GM19452 (cell line): ENCODE measurements around the gene SPATA33.

Source experiments
- ATAC-seq: cut with Tn5 transposase; IDR thresholded peaks from one replicate; pipeline ENCODE4 v1.9.1; 2021; ENCODE audit not compliant: unreplicated experiment

The SPATA33 gene

DNA sequence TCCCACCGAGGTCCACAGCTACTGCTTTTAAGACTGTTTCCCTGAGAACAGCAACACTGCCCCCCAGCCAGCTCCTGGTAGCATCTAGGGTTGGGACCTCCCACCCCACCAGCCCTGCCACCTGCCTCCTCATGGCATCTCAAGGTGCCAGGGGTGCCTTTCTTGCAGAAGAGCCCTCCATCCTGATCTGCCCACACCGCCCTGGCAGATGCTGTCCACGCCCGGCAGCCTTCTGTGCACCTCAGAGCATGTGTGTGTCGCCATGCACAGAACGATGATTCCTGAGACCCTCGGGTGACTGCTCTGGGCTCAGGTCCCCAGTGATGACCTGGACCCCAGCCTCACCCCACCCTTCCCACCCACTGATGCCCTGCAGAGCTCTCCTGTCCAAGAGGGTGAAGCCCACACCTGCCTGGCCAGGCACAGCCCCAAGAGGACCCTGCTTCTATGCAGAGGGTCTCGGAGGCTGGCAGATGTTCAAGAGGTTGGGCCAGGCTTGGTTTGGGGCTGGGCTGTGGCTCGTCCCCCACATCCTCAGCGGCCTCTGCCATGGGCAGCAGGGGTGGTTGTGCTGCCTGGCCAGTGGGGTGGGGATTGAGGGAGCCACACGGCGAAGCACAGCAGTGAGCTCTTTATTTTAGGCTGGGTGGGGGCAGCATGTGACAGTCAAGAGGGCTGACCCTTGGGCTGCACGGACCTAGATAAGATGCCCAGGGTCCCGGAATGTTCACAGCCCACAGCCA lies 49.1 kb downstream of the SPATA33 start:
- ATAC-seq, result no peak

DNA sequence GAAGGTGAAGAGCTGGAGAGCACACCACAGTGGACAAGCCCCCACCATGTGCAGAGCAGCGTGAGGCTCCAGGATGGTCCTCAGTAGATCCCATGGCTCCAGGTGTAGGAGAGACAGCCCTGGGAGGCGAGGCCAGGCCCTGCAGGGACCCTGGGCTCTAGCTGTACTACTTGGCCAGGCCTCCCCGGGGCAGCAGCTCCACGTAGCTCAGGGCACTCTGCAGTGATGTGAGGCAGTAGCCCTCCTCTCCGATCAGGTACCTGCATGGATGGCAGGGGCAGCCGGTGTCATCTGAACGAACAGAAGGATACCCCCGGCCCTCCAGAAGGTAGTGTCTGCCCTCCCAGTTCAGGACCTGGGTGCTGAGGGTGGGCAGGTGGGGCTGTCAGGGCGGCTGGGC lies 50.1 kb downstream of the SPATA33 start:
- ATAC-seq, result no peak

DNA sequence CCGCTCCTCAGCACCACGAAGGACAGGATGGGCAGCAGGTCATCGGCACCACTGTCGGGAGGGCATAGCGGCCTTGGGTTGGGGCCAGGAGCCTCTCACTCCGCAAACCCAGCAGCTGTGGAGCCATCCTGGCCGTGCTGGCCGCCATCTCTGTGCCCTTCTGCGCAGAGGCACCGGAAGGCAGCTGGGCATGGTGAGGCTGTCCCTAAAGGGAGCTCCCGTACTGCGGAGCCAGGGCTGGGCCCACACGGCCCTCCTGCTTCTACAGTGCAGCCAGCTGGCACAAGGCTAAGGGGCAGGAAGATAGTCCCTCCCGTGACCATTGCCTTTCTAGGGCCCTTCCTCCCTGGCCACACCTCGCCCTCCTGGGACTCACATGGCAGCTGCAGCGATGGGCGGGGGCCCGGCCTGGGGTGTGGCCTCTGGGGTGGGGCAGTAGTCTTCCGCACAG lies 50.9 kb downstream of the SPATA33 start:
- no peak for ATAC-seq

DNA sequence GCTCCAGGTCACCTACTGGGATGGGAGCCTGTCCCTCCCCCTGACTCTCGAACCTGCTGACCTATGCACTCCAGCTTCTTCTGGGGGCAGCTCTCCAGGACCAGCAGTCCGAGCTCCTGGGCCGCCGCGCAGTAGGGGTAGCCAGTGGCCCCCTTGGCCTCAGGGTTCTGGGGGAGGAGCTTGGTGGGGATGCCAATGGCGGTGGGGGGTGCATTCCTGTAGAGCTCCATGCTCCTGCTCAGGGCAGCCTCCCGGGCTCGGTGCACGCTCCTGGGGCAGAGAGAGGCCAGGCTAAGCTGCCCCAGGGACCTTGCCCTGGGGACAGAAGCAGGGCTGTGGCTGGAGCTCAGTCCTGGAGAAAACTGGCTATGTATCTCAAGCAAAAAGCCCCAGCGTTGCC lies 51.5 kb downstream of the SPATA33 start:
- ATAC-seq, result no peak

DNA sequence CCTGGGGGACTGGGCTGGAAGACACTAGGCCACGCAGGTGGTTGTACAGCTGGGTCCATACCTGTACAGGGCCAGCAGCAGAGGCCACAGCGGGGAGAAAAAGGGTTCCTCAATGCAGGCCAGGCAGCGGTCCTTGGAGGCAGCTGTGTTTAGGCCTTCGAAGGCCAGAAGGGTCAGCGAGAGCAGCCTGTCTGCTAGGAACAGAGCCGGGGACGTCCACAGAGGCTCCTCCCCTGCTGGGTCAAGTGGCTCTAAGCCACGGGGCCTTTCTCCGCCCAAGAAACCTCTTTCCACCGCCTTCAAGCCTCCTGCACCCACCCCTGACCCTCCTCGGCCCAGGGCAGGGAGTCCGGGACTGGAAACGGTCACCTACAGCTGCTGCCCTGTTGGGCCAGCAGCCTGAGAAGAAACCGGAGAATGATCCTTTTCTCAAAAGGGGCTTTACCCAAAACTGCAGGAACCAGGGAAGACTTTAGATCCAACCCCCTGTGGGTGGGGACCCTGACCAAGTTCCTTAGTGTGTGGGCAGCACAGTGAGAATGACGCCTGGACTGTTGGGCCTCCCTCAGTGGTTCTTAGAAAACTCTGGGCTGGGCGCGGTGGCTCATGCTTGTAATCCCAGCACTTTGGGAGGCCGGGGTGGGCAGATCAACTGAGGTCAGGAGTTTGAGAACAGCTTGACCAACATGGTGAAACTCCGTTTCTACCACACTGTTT lies 52.2 kb downstream of the SPATA33 start:
- no peak for ATAC-seq

DNA sequence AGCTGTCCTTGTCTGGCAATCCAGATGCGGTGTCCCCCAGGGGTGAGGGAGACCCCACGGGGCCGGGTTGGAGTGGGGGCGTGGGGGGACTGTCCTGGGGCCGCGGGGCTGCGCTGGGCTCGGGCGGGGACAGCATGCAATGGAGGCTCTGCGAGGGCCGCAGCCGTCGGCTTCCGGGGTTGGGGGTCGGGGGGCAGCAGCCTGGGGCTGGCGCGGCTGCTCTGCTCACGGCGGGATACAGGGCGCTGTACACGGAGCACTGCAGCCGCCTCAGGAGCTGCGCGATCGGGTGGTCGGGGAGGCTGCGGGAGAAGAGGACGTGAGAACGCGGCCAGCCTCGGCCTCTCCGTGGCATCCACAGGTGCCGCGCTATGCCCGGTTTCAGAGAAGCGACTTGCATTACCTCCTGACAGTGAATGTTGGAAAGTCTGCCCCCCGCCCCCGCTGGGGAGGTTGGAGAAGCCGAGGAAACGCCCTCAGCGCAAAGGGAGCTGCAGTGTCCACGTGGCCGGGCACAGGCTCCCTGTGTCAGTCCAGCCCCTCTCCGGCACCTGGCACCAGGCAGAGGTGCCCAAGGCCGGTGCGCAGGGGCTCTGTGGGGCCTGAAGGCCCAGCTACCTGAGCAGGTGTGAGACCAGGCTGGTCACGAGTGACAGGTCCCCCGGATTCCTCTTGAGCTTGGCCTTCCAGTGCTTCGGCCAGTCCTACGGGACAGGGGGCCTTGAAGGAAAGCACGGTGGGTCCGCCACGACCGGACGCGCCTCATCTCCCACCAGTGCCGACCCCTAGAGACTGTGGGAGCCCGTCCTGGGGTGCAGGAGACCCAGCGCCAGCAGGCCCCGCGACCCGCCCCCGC lies 53.3 kb downstream of the SPATA33 start:
- ATAC-seq, result no peak

DNA sequence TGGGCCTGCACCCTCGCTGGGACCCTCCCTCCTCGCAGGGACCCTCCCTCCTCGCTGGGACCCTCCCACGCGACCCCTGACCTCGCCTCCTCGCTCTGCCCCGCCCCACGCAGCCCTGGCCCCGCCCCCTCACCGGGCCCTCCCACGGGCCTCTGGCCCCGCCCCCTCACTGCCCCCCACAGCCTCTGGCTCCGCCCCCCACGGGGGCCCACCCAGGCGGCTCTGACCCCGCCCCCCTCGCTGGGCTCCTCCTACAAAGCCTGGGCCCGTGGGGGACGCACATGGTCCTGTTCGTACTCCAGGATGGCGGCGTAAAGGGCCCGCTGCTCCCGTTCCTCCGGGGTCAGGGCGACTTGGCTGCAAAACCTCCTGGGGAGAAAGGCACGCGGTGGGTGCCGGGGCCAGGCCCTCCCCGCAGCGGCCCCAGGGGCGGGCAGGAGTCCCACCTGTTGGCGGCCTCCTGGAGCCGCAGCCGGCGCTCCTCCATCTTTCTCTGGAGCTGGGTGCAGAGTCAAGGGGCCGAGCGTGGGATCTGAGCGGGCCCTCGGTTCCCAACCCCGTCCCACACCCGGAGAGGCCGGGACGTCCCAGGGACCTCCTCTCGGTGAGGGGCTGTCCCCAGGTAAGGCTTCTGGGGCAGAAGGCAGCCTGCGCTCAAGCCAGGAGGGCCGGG lies 54.1 kb downstream of the SPATA33 start:
- ATAC-seq, result no peak

DNA sequence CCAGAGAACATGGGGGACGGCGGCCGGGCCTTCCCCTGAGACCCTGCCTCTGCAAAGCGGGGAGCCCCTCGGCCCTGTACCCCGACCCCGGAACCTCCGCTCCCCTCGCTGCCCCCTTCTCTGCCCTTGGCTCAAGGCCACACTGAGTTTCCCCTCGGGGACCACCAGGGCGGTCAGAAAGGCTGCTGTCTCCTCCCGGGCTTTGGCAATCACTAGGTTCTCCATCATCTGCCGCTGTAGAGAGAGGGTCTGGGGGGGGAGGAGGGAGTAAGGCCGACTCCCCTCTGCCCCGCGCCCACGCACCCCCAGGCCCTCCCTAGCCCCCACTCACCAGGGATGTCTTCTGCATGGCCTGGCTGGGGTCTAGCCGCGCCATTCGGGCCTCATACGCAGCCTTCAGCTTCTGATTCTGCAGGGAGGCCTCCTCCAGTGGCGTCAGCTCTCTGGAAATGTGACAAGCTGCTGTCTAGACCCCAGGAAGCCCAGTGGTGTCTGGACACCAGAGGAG lies 54.7 kb downstream of the SPATA33 start:
- ATAC-seq, result no peak

DNA sequence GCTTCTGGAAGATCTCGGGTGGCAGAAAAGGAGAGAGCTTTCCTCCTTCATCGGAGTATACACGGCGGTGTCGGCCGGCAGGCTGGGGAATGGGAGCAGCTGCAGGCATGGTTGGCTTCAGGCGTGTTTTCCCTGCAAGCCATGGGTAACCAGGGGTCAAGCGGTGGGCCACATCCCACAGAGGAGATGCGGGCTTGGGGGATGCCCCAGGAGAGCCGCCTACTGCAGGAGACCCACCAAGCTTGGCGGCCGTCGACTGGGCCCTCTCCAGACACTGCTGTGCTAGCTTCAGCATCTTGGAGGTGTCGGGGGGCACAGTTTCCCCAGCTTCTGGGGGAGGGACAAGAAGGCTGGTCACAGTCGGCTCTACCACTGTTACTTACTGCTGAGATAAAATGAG lies 58.9 kb downstream of the SPATA33 start:
- no peak for ATAC-seq

DNA sequence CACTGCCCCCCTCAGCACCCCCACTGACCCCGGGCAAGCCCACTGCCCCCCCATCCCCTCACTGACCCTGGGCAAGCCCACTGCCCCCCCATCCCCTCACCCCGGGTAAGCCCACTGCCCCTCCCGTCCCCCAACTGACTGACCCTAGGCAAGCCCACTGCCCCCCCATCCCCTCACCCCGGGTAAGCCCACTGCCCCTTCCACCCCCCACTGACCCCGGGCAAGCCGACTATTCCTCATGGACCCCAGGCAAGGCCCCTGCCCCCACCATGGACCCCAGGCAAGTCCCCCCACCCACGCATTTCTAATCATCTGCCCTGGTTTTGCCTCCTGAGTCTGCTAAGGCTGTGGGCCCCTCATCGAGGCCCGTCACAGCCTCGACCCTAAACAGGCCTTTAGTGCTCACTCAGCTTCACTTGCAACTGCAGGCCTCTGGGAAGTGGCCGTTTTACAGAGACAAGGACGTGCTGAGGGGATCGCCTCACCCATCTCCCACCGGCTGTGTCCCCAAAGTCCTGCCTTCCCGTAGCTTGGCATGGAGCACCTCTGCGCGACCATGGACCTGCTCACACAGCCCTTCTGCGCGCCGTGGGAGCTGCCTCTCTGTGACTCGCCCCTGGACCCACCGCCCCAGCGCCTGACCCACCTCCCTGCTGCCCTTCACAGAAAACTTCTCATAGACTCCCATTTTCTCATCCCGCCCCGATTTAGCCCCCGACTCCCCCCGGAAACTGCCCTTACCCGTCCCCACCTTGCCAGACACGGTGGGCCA lies 59.5 kb downstream of the SPATA33 start:
- no peak for ATAC-seq

DNA sequence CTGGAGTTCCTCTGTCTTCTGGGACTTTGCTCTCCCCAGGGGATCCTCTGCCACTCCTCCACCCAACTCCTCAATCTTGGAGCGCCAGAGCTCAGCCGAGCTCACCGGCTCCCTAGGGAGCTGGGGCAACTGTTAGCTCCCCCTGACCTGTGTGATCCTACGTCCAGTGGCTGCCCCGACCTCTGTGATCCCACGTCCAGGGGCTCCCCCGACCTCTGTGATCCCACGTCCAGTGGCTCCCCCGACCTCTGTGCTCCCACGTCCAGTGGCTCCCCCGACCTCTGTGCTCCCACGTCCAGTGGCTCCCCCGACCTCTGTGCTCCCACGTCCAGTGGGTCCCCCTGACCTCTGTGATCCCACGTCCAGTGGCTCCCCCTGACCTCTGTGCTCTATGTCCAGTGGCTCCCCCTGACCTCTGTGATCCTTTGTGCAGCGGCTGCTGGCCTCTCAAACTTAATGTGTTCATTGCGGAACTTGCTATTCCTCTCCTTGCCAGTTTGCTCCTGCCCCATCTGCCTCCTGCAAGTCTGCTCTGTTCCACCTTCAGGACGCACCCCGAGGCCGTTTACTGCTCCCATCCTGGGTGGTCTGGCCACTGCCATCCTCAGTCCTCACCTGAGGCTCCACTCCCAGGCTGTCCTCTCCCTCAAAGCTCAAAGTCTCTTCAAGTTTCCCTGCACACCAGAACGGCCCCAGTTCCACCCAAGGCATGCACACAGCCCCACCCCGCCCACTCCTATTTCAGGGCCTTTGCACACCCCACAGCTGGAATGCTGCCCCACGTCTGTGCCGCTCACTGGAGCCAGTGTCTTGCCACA lies 60.3 kb downstream of the SPATA33 start:
- ATAC-seq, result no peak
